ENCODE measurements around the gene PLEKHO2.
"Not testable (repeated sequence)": the region's sequence is repeated elsewhere in the genome, so short reads cannot be mapped to it uniquely, and the experiment has no call there.

- not testable (repeated sequence) for TF ChIP-seq POLR2A (IDR thresholded peaks at IDR 0.05); CTCF (IDR thresholded peaks at IDR 0.05 in 4 of 5, conservative IDR thresholded peaks at IDR 0.05 in 1 of 5)
These were observed 26.8 kb upstream of the PLEKHO2 start for GRCh38 chr15:64814965-64815364.
